SU-DHL-6 (cell line): ENCODE data around the gene NRG3.

Experiments used
- H2AFZ ChIP-seq: fragments of 200-600 bp; sonication (generic); 2 replicates; pipeline ENCODE4 v1.6.1; 2014; ENCODE audit warnings: low read depth, mild to moderate bottlenecking, moderate library complexity, mixed read lengths, antibody characterized with exemption, low read length; ENCODE audit not compliant: severe bottlenecking
- H3F3A ChIP-seq: fragments of 200-600 bp; shearing (Covaris generic); 2 replicates; pipeline ENCODE4 v1.6.0; 2016; ENCODE audit warnings: antibody characterized with exemption, mild to moderate bottlenecking; ENCODE audit not compliant: insufficient read depth
- H3K27ac ChIP-seq: fragments of 200-600 bp; sonication (generic); 2 replicates; pipeline ENCODE4 v1.5.1; 2016; ENCODE audit warnings: low read depth, mild to moderate bottlenecking, low read length, moderate library complexity, mixed read lengths
- H3K27me3 ChIP-seq: fragments of 200-600 bp; sonication (generic), shearing (Covaris generic); 2 replicates; pipeline ENCODE4 v1.6.0; 2014; ENCODE audit warnings: mild to moderate bottlenecking, low read length
- H3K36me3 ChIP-seq: fragments of 200-600 bp; sonication (generic); 2 replicates; pipeline ENCODE4 v1.6.1; 2014; ENCODE audit warnings: mild to moderate bottlenecking, low read length, mixed read lengths
- H3K4me2 ChIP-seq: fragments of 300-600, 200-600 bp; shearing (Covaris generic), sonication (generic); 2 replicates; pipeline ENCODE4 v1.6.0; 2014; ENCODE audit warnings: low read length, low read depth, mild to moderate bottlenecking; ENCODE audit not compliant: poor library complexity, severe bottlenecking
- H3K4me3 ChIP-seq: fragments of 200-600 bp; sonication (generic); 2 replicates; pipeline ENCODE4 v1.5.1; 2014; ENCODE audit warnings: antibody characterized with exemption, low read length, mild to moderate bottlenecking, mixed read lengths; ENCODE audit not compliant: insufficient read depth, poor library complexity, severe bottlenecking
- H3K79me2 ChIP-seq: fragments of 200-600 bp; sonication (generic); 2 replicates; pipeline ENCODE4 v1.6.1; 2014; ENCODE audit warnings: mild to moderate bottlenecking, low read length, moderate library complexity; ENCODE audit not compliant: insufficient read depth
- H3K9ac ChIP-seq: fragments of 200-600 bp; sonication (generic); 2 replicates; pipeline ENCODE4 v1.7.0; 2014; ENCODE audit warnings: mild to moderate bottlenecking, low read length
- H3K9me2 ChIP-seq: fragments of 200-600 bp; sonication (generic); replicated peaks from 2 replicates; pipeline ENCODE4 v1.6.1; 2014; ENCODE audit warnings: low read length; ENCODE audit not compliant: insufficient read depth
- H3K9me3 ChIP-seq: fragments of 200-600 bp; sonication (generic); 2 replicates; pipeline ENCODE4 v1.6.1; 2014; ENCODE audit warnings: low read length, mixed read lengths; ENCODE audit not compliant: insufficient read depth
- H4K20me1 ChIP-seq: fragments of 200-600 bp; sonication (generic); 2 replicates; pipeline ENCODE4 v1.6.1; 2014; ENCODE audit warnings: low read depth, mild to moderate bottlenecking, antibody characterized with exemption, low read length, moderate library complexity, mixed read lengths
- EZH2phosphoT487 ChIP-seq: fragments of 200-600 bp; sonication (generic), shearing (Covaris generic); conservative IDR thresholded peaks from 2 replicates; pipeline ENCODE4 v1.6.1; 2018; ENCODE audit warnings: mild to moderate bottlenecking, antibody characterized with exemption, low read length, moderate library complexity, mixed read lengths
- TF ChIP-seq, protein P1 (sequence below): fragments of 200-600 bp; sonication (generic); IDR thresholded peaks from one replicate; pipeline ENCODE4 v1.5.1; 2017; ENCODE audit warnings: antibody characterized with exemption, mild to moderate bottlenecking, low read length, moderate library complexity; ENCODE audit not compliant: insufficient read depth, poor library complexity, severe bottlenecking

The NRG3 gene

GRCh38 chr10:82377608-82378007 is 502.6 kb downstream of the NRG3 start:
- TF ChIP-seq, protein P1, sequence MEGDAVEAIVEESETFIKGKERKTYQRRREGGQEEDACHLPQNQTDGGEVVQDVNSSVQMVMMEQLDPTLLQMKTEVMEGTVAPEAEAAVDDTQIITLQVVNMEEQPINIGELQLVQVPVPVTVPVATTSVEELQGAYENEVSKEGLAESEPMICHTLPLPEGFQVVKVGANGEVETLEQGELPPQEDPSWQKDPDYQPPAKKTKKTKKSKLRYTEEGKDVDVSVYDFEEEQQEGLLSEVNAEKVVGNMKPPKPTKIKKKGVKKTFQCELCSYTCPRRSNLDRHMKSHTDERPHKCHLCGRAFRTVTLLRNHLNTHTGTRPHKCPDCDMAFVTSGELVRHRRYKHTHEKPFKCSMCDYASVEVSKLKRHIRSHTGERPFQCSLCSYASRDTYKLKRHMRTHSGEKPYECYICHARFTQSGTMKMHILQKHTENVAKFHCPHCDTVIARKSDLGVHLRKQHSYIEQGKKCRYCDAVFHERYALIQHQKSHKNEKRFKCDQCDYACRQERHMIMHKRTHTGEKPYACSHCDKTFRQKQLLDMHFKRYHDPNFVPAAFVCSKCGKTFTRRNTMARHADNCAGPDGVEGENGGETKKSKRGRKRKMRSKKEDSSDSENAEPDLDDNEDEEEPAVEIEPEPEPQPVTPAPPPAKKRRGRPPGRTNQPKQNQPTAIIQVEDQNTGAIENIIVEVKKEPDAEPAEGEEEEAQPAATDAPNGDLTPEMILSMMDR, result no peak
- no peak for TF ChIP-seq EZH2phosphoT487
- Histone ChIP-seq H3K4me3 (no peak overlapping the region), H3K9me2 (no peaks in the 10 kb centered on the region), H3K36me3 (no peaks in the 10 kb centered on the region), H3K9ac (no peak overlapping the region), H2AFZ (no peak overlapping the region), H3K27me3 (no peaks in the 10 kb centered on the region), H3K79me2 (no peaks in the 10 kb centered on the region), H3K27ac (no peak overlapping the region), H3K9me3 (no peaks in the 10 kb centered on the region), H3K4me2 (no peak overlapping the region), H3F3A (no peaks in the 10 kb centered on the region), H4K20me1 (no peaks in the 10 kb centered on the region)

GRCh38 chr10:82378146-82378545 is 503.2 kb downstream of the NRG3 start:
- H3K9me2 ChIP-seq, result no peaks in the 10 kb centered on the region
- no peaks in the 10 kb centered on the region for H3K9me3 ChIP-seq
- H3K9ac ChIP-seq, result no peak overlapping the region
- no peak for TF ChIP-seq EZH2phosphoT487
- TF ChIP-seq, protein P1, result no peak
- H3K36me3 ChIP-seq, result no peaks in the 10 kb centered on the region
- no peaks in the 10 kb centered on the region for H3K79me2 ChIP-seq
- no peak overlapping the region for H3K4me3 ChIP-seq
- H3K27ac ChIP-seq, result no peak overlapping the region
- H3F3A ChIP-seq, result no peaks in the 10 kb centered on the region
- no peaks in the 10 kb centered on the region for H3K27me3 ChIP-seq
- no peak overlapping the region for H3K4me2 ChIP-seq
- no peak overlapping the region for H2AFZ ChIP-seq
- no peaks in the 10 kb centered on the region for H4K20me1 ChIP-seq

GRCh38 chr10:82383350-82383749 is 508.4 kb downstream of the NRG3 start:
- Histone ChIP-seq H3K4me3 (no peak overlapping the region), H3K9me3 (no peaks in the 10 kb centered on the region), H3F3A (no peaks in the 10 kb centered on the region)

More at GRCh38 chr10:82383350-82383749, 508.4 kb downstream of the NRG3 start:
- no peak for TF ChIP-seq EZH2phosphoT487
- TF ChIP-seq, protein P1, result no peak
- Histone ChIP-seq H4K20me1 (no peaks in the 10 kb centered on the region), H3K79me2 (no peaks in the 10 kb centered on the region), H3K27me3 (no peaks in the 10 kb centered on the region), H3K36me3 (no peaks in the 10 kb centered on the region), H3K9ac (no peak overlapping the region), H3K27ac (no peak overlapping the region), H3K9me2 (no peaks in the 10 kb centered on the region), H3K4me2 (no peak overlapping the region), H2AFZ (no peak overlapping the region)
